Coronary artery (tissue), 2 donors: ENCODE data around the gene ELF4.
A peak's percentile ranks its signal among the peaks of the same experiment; 100 is the strongest.

ENCODE experiments used
- DNase-seq: peaks from one replicate; pipeline ENCODE4 v3.0.0-alpha.2; 2017; ENCODE audit warnings: low spot score
- H3K27ac ChIP-seq, 2 donors: fragments of 200-600 bp; sonication (generic); one replicate each; pipeline ENCODE4 v1.5.1; 2016 to 2019
- H3K4me3 ChIP-seq: fragments of 200-600 bp; sonication (generic); 2 replicates; pipeline ENCODE4 v1.5.1; 2016; ENCODE audit warnings: mild to moderate bottlenecking, moderate library complexity
- TF ChIP-seq, protein P1 (sequence below): fragments of 200-600 bp; sonication (generic); IDR thresholded peaks from one replicate; pipeline ENCODE4 v1.5.1; 2019; ENCODE audit warnings: antibody characterized with exemption

Gene ELF4

DNA sequence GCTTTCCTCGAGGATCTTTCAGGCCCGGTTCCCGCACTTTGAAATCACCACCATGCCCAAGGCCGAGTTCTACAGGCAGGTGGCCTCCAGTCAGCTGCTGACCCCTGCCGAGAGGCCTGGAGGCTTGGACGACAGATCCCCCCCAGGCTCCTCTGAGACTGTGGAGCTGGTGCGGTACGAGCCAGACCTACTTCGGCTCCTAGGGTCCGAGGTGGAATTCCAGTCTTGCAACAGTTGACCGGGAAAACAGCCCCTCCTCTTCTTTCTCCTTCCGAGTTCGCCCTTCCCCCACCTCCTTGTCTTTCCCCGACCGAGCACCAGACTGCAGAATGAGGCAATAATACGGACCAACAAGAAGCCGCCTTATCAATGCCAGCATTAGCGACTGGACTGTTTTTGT, 54.4 kb downstream of the ELF4 start:
- H3K4me3 ChIP-seq, result no peak overlapping the region
- no peak for DNase-seq
- TF ChIP-seq, protein P1, sequence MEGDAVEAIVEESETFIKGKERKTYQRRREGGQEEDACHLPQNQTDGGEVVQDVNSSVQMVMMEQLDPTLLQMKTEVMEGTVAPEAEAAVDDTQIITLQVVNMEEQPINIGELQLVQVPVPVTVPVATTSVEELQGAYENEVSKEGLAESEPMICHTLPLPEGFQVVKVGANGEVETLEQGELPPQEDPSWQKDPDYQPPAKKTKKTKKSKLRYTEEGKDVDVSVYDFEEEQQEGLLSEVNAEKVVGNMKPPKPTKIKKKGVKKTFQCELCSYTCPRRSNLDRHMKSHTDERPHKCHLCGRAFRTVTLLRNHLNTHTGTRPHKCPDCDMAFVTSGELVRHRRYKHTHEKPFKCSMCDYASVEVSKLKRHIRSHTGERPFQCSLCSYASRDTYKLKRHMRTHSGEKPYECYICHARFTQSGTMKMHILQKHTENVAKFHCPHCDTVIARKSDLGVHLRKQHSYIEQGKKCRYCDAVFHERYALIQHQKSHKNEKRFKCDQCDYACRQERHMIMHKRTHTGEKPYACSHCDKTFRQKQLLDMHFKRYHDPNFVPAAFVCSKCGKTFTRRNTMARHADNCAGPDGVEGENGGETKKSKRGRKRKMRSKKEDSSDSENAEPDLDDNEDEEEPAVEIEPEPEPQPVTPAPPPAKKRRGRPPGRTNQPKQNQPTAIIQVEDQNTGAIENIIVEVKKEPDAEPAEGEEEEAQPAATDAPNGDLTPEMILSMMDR, result no peak
- H3K27ac ChIP-seq, result peak overlapping the region in 1 of 2 donors; percentile 71

DNA sequence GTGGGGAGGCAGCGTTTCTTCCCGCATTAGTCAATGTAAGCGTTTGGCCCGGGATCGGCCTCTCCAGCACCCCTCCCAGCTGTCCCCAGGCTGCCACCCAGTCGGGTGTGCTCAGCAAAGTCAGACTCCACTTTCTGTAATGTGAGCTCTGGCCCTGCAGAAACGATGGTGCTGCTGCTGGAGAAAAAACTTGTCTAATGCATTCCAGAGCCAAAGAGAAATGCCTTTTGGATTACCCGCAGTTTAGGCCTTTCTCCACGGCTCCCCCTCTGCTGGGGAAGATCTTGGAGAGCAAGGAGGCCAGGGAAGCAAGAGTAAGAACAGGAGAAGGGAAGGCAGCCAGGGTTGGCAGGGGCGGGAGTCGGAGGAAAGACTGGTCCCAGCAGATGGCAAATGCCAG, 55.2 kb downstream of the ELF4 start:
- peak overlapping the region; percentile 10 to 71 for H3K27ac ChIP-seq
- H3K4me3 ChIP-seq, result no peak overlapping the region
- no peak for DNase-seq
- TF ChIP-seq, protein P1, result no peak

DNA sequence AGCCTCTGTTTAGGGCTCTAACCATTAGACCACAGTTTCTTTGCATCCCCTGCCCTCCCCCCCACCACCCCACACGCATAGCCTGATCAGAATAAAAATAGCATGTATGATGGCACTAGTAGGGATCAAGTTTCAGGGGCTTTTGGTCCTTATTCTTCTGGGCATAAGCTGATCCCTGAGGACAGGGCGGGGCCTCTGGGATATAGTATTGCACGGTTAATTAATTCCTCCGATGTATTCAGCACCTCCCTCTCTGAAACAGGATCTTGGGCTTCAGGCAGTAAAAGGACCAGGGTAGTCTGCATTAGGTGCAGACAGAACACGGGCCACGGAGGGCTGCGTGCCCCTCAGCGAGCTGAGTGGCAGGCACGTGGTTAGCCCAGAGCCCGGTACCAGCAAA, 57.1 kb downstream of the ELF4 start:
- Histone ChIP-seq H3K4me3 (no peak overlapping the region), H3K27ac (no peak overlapping the region)
- no peak for DNase-seq
- TF ChIP-seq, protein P1, result no peak

DNA sequence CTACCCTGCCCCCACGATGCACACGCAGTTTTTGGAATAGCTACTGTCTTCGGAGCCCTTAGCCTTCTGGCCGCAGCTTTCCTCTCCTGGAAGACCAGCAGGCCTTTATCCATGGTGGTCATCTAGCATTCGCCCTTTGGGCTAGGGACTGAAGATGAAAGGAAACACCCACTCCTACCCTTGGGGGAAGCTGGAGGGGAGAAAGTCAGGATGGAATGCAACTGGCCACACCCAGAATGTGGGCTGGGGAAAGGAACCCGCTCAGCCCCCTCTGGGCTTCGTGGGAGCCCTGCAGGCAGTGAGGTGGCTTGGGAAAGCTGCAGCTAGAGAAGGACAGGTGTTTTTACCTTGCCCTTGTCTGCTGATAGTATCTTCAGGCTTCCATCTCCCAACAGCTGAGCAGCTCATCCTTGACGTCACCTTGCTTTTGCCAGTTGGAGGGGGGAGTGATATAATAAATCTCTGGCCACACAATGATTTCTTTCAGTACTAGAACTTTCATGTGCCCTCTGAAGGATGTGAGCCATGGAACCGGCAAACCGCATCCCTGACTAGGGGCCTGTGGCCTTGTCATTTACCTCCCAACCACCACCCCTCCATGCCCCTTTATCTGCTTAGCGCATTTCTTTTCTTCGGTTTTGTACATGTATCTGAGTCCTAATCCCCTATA, 59.0 kb downstream of the ELF4 start:
- TF ChIP-seq, protein P1, result no peak

DNA sequence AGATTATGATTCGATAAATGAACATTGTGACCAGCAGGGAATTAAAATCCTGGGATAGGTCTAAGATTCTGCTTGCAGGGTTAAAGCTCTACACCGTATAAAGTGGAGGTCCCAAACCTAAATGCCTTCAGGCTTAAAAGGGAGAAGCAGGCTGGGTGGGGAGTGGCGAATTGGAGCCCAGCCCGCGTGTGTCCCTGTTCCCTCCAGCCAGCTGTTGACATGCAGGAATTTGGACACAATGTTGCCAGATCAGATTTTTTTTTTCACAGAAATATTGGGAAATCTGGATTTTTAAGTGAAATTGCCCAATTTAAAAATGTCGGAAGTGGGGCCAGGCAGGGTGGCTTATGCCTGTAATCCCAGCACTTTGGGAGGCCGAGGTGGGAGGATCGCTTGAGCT, 60.5 kb downstream of the ELF4 start:
- DNase-seq, result no peak
- H3K27ac ChIP-seq, result no peak overlapping the region
- TF ChIP-seq, protein P1, result no peak
- H3K4me3 ChIP-seq, result no peak overlapping the region

More for the DNA sequence above, 59.0 kb downstream of the ELF4 start:
- DNase-seq, result no peak
- Histone ChIP-seq H3K4me3 (no peak overlapping the region), H3K27ac (no peak overlapping the region)

DNA sequence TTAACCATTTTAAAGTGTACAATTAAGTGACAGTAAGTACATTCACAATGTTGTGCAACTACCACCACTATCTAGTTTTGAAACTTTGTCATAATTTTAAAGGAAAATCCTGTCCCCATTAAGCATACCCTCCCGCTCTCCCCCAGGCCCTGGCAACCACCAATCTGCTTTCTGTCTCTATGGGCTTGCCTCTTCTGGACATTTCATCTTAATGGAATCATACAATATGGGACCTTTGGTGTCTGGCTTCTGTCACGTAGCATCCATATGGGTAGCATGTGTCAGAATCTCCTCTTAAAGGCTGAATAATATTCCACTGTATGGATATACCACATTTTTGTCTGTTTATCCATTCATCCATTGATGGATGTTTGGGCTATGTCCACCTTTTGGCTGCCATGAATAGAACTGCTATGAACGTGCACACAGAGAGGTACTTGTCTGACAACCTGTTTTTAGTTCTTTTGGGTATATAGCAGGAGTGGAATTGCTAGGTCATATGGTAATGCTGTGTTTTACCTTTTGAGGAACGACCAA, 61.5 kb downstream of the ELF4 start:
- Histone ChIP-seq H3K27ac (no peak overlapping the region), H3K4me3 (no peak overlapping the region)
- TF ChIP-seq, protein P1, result no peak
- no peak for DNase-seq

DNA sequence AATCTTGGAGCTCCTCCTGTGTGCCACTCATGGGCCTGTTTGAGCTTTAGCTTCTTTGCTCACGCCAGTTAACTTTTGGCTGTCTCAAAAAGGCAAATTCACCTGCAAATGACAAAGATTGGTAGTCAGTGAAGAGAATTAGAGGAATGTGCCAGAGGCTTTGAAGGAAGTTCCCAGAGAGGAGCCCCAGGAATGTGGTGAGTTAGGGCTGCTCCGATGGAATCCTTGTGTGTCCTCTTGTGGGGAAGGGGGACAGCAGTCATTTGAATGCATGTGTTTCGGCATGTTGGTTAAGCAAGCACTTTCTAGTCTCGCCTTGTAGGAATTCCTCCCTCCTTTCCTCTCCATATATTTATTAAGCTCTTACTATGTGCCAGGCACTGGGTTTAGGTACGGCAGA, 62.9 kb downstream of the ELF4 start:
- DNase-seq, result no peak
- TF ChIP-seq, protein P1, result no peak
- Histone ChIP-seq H3K27ac (no peak overlapping the region), H3K4me3 (no peak overlapping the region)
